Activated effector memory CD4-positive, alpha-beta T cell treated with anti-CD3 and anti-CD28 coated beads, Interleukin-2, amount 50 U/mL, for 16 hours (primary cell): ENCODE data around the gene P2RY2.
A peak's percentile ranks its signal among the peaks of the same experiment; 100 is the strongest.

Experiments
- DNase-seq: peaks from one replicate; pipeline ENCODE4 v3.0.0-alpha.2; 2020

Gene P2RY2

DNA sequence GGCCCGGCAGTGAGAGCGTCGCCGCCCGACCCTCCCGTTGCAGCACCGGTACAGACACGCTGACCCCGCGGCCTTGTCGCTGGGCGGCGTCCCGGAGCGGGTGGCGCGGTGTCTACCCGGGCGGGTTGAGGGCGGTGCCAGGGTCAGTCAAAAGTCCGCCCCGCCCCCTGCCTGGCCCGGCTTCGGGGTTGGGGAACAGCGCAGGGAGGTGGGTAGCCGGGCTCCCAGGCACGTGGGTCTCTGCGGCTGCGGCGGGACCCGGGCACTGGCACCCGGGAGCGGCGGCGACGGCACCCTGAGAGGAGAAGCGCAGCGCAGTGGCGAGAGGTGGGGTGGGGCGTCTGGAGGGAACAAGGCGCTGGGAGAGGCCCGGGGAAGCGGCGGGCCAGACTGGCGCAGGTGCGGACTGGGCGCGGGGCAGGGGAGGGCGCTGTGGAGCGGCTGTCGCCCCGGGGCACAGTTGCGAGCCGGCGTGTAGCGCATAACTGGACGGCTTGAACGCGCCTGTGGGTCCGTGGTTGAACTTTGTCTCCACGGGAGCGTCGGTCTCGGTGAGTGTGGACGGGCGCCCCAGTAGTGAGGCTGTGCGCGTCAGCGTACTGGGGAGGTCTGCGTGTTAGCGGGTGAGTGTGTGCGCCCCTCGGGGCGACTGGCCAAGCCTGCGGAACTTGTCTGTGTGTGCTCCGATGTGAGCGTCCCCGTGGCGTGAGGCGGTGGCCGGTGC lies at the start of gene P2RY2:
Gene P2RY2, plus strand, starts transcription at position 176 of the 724 bp plus-strand sequence. CDS start 15,879 bp downstream, outside the sequence.
- peak; percentile 74 for DNase-seq

DNA sequence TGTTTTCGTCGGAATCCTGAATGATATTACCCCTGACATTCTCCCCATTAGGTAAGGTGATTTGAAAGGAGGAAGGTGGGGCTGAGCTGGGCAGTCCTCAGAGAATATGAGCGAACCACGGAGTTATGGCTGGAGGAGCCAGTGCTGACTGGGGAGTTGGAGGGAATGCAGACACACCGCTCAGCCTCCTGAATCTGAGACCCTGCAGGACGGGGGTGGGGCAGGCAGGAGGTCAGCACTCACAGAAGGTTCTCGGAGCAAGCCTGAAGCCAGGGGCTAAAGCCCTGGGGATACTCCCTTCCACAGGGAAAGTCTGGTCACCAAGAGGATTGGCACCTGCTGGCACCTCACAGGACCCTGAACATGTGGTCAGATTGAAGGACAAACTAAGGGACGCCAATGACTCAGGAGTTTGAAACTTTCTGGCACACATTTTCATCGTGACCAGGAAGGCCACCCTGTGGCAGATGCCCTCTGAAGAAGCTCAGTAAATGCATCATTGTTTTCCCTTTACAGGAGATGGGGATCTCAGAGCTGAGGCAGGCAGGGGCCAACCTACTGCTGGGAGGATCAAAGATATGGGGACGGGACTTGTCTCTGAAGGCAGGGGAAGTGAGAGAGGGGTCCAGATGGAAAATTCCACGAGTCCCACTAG lies 49.0 kb upstream of the P2RY2 start:
- DNase-seq = no peak

DNA sequence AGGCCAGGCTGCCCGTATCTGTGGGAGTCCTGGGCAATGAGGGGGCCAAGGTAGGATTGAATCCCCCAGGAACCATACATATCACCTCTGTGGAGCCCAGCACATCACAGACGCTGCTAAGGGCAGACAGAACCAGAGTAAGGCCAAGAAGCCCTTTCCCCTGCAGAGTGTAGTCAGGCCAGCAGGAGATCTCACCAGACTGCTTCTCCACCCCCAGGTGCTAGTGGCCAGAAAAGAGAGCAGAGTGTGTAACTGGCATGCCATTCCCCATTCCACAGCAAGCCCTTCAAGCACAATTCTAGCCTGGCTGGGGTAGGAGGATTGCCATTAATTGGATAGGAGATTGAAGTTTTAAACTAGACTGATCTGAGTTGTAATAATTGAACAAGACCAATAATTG lies 47.9 kb upstream of the P2RY2 start:
- no peak for DNase-seq

DNA sequence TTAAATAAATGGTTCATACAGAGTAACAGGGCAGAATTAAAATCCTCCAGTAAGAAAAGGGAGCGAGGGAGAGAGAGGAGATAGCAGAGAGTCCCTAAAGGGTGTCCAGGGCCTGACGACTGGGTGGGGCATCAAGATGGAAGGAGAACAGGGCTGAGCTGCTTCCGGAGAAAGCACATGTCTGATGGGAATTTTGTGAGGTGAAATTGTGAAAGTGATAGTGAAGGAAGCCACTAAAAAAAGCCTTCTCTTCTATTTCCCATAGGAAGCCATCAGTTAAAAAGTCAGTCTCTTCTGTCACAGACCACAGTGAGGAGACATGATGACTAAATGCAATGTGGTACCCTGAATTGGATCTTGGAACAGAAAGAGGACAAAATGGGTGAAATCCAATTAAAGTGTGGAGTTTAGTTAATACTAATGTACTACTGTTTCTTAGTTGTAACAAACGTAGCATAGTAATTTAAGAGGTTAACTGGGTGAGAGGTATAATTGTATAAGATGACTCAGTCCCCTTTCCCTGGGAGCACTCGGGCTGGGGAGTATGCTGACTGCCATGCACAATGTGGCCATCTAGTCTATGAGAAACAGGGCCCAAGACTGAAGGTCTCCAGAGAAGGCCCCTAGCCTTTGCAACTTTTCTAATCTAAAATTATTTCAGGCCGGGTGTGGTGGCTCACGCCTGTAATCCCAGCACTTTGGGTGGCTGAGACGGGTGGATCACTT lies 46.5 kb upstream of the P2RY2 start:
- no peak for DNase-seq

DNA sequence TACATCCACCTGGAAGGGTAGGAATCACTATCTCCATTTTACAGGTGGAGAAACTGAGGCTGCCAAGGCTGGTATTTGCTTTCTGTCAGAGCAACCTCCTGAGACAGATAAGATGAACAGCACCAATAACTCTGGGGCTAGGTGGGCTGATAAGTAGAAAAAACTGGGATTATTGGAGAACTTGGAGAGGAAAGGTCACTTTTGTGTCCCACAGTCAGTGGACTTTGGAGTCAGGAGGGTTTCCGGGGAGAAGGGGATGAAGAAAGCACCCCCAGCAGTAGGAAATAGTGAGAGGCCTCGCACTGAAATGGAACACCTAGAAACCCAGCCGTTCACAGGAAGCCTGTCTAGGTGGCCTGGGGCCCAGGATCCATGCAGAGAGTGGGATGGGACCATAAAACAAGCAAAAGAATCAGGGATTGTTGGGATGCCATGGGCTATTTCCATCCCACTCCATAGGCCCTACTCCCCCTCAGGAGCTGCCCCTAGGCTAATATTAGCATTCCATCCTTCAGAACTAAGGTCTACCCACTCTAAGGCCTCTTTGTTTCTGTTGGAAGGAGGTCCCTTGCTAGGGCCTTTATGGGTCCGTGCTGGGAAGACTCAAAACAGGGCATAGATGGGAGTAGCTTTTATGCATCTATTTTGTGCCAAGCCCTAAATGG lies 45.0 kb upstream of the P2RY2 start:
- DNase-seq = no peak

DNA sequence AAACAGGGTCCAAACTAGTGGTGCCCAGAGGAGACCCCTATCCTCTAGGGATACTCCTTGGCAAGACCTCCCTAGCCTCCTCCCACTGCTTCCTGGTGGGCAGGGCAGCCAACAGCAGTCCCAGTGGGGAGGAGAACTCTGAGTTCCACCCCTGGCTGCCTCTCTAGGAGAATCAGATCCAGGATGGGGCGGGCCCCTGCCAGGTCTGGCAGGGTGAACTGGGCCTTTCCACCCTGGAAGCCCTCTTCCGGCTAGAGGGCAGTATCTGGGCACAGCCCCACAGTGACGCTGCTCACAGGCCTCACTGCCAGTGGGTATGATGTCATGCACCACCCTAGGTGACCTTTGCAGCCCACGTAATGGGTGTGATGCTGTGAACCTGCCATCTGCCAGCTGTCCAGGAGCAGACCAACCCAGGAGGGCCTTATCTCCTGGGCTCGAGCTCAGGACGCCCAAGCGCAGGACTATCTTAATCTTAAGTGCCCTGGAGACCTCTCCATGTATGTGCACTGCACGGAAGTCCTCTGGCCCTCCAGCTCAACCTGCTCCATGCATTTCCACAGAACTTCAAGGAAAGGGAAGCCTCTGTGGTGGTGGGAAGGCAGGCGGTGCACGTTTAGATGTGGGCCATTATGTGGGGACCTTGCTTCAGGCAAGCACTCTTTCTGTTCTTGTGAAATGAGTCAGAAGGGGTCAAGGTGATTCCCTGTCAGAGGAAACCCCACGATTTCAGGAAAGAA lies 44.2 kb upstream of the P2RY2 start:
- DNase-seq = no peak

DNA sequence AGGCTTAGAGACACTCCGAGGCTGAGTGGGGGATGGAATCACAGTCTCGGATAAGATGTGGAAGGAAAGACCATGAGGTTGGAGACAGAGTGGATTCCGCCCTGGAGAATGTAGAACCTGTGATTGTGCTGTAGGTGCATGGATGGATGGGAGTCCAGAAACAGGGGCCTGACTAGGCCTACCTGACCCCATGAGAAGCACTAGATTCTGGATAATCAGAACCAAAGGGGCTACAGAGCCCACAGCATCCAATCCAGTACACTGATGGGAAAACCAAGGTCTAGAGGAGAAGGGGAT lies 43.6 kb upstream of the P2RY2 start:
- no peak for DNase-seq

DNA sequence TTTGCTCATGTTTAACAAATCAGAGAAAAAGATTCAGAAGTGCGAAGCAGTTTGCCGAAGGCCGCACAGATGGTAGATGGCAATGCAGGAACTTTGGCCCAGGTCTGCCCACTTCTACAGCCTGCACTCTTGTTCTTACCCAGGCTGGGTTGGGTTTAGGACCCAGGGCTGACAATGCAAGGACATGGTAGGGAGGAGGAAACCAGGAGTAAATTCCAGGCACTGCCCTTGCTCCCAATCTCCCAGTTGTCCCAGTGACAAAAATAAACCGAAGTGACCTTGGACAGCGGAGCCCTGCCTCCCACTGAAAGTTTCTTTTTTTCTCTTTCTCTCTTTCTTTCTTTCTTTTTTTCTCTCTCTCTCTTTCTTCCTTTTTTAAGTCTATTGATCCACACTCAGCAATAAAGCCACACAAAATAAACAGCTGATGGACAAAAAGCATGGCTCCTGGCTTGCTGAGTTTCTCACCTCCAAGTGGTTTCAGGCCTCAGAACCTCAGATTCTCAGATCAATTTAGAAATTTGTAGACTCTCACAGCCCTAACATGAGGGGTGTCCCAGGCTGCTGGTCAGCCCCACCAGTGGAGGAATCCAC lies 42.4 kb upstream of the P2RY2 start:
- no peak for DNase-seq

DNA sequence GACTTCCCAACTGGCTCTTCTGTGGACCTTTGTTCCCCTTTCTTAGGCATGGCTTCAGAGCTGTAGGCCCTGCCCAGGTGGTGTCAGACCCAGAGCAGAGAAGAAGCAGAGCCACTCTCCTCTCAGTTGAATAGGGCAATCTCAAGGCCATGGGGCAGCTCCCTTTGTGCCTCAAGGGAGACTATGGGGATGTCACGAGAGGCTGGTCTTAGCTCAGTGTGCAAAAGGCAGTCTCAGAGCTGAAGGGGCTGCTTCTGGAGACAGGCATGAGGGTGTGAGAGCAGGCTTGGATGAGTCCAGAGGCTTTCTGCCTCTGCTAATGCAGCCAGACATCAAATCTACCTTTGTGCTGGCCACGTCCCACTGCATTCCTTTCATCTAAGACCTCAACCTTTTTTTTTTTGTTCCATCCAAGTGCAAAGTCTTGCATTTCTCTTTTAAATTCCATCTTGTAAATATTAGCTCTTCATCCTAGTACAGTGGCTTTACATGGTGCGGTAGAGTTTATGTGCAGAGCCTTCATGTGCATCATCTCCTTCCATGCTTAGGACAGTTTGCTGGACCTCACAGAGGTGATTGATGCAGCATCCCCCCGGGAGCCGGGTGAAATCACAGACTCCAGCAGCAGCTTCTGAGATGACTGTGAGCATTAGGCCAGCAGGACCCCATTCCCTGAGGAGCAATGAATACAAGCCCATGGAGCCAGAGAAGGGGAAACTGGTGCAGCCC lies 41.8 kb upstream of the P2RY2 start:
- DNase-seq = peak; percentile 36

DNA sequence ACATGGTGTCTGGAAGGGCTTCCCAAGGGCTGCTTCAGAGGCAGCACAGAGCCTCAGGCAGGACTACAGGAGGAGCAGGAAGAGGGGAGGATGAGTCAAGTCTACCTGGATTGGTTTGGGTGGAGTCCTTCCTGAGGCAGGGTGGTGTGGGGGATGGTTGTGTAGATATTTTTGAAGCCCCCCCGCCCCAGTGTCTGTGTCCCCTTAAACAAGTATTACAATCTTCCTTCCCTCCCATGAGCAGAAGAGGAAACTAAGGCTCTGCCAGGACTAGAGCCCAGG lies 41.3 kb upstream of the P2RY2 start:
- peak; percentile 37 for DNase-seq

DNA sequence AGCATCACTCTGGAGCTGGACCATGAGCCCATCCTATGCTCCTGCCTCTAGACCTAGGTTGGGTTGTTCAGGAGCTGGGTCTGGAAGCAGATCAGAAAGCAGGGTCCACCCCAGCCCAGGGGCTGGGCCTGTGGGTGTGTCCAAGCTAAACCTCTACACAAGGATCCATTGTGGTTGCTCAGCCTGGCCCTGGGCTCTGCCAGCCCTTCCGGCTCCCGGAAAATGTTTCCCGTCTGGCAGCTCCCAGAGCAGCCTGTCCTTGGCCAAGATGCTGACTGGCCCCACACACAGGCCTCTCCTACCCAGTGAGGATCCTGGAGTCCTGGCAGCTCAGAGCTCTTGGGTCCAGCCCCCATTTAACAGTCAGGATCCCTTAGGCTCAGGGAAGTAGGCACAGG lies 40.7 kb upstream of the P2RY2 start:
- DNase-seq = peak; percentile 37

DNA sequence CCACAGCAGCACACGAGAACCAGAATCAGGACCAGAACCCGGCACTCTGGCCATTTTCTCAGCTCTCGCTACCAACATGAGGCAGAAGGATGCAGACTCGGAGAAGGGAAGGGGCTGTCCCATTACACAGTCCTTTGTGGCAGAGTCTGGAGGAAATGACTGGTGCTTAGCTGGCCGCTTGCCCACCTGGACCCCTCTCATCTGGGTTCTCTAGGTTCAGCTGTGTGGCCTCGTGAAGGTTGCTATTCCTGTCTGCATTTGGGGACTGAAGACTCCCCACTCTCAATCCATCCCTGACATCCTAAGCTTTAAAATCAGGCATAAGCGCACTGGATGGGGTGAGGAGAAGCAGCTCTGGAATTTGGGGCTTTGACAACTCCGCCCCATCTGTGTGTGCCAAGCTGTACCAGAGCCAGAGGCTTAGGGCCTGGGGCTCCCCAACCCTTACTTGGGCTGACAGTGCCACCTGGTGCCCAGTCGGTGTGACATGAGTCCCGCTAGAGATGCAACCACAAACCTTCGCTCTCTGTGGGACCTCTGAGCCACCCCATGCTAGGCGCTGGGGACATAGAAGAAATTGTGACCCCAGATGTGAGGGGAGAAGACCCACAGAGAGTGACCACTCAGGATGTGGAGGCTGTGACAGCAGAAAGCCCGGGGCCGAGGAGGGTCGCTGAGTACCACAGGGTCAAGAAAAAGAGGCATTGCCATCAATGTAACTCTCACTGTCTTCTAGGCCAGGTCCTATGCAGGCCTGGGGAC lies 40.1 kb upstream of the P2RY2 start:
- peak; percentile 92 for DNase-seq

DNA sequence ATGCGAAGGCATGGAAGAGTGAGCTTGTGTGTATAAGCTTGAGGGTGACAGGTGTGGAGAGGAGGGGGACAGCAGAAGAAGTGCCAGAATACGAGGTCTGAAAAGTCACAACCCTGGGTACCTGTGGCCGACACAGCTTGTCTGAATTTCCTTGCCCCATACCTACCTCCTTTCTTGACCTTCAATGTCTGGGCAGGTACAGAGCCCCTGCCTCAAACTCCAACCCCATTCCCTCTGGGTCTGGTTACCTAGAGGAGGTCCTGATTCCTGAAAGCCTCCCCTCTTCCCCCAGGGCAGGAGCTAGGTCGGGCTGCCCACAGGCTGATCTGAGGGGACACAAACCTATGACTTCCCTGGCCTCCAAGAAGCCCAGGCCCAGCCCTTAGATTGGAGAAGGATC lies 39.4 kb upstream of the P2RY2 start:
- DNase-seq = peak; percentile 22

DNA sequence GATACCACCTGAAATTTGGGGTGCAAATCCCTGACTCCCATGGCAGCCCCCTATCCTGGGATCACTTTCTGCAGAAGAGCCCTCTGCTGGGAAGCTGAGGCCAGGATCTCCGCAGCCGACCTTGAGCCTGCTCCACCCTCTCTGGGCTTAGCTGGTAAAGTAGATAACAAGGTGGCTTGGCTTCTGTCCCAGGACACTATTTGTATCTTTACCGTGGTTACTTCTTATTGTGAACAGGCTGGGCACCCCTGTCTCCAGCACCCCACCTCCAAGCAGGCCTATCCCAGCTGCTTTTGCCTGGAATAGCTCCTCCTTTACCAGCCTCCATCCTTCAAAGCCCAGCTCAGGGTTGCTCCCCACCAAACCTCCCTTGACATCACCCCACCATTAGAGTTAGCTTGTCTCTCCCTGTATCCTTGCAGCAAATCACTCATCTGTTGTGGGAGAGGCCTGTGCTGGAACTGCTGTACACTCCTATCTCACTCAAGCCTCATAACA lies 35.2 kb upstream of the P2RY2 start:
- DNase-seq = peak; percentile 34

DNA sequence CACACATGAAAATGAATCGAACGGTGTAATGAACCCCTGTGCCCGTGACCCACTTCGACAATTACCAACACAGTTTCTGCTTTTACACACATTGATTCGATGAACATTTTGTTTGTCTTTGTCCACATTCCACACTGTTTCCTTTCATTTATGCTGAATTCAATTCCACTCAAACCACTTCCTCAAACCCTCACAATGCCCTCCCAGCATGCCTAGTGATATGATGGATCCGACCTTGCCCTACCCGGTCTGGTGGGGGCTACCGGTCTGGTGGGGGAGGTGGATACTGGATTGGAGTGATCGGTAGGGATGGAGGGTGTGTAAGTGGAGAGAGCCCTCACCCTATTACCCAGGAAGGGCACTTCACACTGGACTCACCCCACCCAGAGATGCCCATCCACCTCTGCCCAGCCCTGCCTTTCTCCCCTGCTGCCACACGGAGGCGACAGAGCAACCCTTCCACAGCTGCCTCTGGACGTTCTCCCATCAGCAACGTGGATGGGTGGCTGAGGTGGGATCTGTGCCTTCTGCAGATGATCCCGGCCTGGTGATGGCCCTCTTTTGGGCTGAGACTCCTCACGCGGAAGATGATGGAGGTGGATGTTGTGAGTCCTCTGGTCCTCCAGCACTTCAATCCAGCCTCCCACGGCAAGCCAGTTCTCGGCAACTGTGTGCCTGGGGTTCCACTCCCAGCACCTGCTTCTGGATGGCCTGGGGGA lies 33.0 kb upstream of the P2RY2 start:
- peak; percentile 79 for DNase-seq

DNA sequence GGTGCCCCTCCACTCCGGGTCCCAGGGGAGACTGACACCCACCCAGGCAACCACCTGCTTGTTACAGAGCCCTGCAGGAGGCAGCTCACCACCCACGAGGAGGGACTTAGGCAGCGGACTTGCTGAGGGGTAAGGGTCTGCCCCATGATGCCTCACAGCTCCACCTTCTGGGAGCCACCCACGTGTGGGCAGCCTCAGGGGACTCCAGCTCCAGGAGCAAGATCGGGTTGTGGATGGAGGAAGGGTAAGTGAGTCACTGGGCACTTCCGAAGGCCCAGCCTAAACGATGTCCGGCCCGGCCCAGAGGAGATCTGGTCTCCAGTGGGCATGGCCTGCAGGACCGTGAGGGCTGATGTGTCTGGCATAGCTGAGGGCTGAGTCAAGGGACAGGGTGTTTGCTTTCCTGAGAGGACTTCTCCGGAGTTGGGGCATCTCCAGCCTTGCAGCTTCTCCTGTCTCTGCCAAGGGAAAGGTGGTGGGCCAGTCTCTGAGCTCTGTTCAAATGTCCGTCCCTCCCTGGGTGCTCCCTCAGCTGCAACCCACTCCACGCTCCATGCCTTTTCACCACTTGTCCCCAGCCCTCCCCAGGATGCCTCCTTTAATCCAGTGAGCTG lies 32.3 kb upstream of the P2RY2 start:
- peak; percentile 58 for DNase-seq

DNA sequence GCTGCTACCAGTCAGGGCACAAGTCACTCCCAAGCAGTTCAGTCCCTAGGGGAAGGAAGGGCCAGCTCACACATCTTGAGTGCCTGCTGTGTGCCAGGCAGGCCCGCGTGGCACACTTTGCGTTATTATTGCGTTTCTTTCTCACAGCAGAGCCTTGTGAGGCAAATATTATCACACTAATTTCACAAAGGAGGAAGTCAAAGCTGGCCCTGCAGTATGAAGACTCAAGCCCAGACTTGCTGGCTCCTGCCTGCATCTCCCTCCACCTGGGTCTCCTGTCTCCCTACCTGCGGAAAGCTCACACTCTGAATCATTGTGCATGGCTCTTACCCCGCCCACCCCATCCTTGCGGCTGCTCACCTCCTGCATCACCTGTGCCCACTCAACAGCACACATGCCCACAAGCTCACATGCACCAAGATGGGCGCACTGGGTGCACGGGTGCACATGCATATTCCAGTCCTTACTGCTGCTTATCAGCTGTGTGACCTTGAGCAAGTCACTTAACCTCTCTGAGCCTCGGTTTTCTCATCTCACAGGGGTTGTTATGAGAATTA lies 31.7 kb upstream of the P2RY2 start:
- DNase-seq = peak; percentile 53

DNA sequence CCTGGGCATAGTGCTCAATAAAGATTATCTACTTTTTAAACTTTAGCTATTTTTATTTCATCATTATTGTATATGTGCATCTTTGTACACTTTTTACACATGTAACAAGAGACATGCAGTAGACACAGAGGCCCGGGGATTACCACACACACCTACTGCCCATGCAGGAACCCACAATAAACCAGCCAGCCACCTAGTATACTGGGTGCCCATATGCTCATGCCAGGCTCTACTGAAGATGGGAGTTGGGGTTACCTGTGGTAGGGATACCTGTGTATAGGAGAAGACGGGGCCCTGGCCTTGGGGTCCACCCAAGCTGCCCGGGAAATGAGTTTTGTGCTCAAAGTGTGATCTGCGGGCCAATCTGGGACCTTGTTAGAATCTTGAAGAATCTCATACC lies 31.2 kb upstream of the P2RY2 start:
- peak; percentile 56 for DNase-seq

DNA sequence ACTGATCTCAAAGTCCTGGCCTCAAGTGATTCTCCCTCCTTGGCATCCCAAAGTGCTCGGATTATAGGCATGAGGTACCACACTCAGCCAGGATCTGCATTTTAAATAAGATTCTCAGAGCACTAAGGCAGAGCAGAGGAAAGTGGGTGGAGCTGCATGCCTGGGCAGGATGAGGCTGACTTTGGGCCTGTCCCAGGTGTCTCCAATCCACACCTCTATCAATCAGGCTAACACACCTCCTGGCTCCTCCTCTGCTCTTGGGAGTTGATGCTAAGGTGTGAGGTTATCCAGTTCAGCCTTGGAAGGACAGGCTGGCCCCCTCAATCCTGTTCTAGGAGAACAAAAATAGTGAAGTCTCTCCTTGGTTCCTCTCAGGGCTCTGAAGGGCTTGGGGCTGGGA lies 30.2 kb upstream of the P2RY2 start:
- peak; percentile 36 for DNase-seq

DNA sequence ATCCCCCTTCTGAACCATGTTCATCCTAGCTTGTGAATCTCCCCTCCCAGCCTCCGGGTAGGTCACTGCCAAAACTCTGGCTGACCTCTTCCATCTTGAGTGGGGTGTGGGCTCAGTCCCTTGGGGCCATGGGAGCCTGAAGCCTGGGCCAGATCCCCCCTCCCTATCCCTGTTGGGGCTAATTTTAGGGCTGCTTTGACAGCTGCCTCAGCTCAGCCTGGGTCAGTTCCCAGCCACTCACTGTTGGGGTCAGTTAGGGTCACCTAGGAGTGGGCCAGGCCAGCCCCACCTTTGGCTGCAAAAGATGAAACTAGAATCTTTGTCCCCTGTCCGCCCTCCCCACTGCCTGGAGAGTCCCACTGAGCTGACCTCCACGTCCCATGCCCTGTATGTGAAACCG lies 29.8 kb upstream of the P2RY2 start:
- DNase-seq = no peak
